HCT116 (cell line): ENCODE results near the gene SF3B1. TPM values are rescaled to one million over a fixed set of nuclear protein-coding genes. Genes with fewer than 3 reads are reported as not detected.

Source experiments
- ATAC-seq: fragments of 200-7000 bp; cut with Tn5 transposase; 2 replicates; pipeline ENCODE4 v1.9.1; 2020; ENCODE audit warnings: mild to moderate bottlenecking, moderate library complexity
- BruUV-seq: library from RNA; stranded (reverse); fragments of 400-500 nt; replicated peaks from 2 replicates; lab custom pipeline; 2021; lab: Mats Ljungman, UMichigan
- CTCF ChIA-PET: fragments of 300-600 bp; sonication (Branson Sonifier 250); formaldehyde crosslinking; loops from one replicate; lab custom pipeline; 2021; ENCODE audit warnings: antibody characterized with exemption; lab: Charles Lee
- POLR2A ChIA-PET: fragments of 300-600, 350-600 bp; sonication (Branson Sonifier 250); formaldehyde crosslinking; loops from one replicate; lab custom pipeline; 2021; ENCODE audit warnings: antibody characterized with exemption; lab: Charles Lee
- RAD21 ChIA-PET, 2 experiments: fragments of 300-600 bp; sonication (Branson Sonifier 250); formaldehyde crosslinking; loops; one replicate each; lab custom pipeline; 2023; ENCODE audit warnings: low total read pairs in 2 of 2; ENCODE audit not compliant: uncharacterized antibody in 2 of 2, unreplicated experiment in 2 of 2, low non-redundant PET in 1 of 2; lab: Charles Lee
- DNase-seq: peaks from one replicate; pipeline ENCODE4 v3.0.0-alpha.2; 2010; ENCODE audit warnings: low read depth, low spot score
- H2AFZ ChIP-seq: fragments of 200-600 bp; shearing (Covaris generic), sonication (generic); 2 replicates; pipeline ENCODE4 v1.6.1; 2017; ENCODE audit warnings: low read depth, mixed run types, mixed read lengths, antibody characterized with exemption, low read length; ENCODE audit not compliant: poor library complexity, severe bottlenecking
- H3K27ac ChIP-seq: 2 replicates; pipeline ENCODE4 v1.5.1; 2012; ENCODE audit warnings: low read depth, low read length
- H3K27me3 ChIP-seq: fragments of 200-600 bp; sonication (generic); 2 replicates; pipeline ENCODE4 v1.6.1; 2016; ENCODE audit warnings: mixed run types, low read length, mixed read lengths; ENCODE audit not compliant: insufficient read depth
- H3K36me3 ChIP-seq, 2 experiments: fragments of 200-500 bp in 1 of 2; fragments of 200-600 bp in 1 of 2; sonication (Bioruptor generic) in 1 of 2; sonication (generic) in 1 of 2; 2 replicates each; pipeline versions ENCODE4 v1.5.1 to v1.6.1; 2014 to 2016; ENCODE audit warnings: low read length in 2 of 2, inconsistent platforms in 1 of 2, mixed read lengths in 1 of 2, mixed run types in 1 of 2; ENCODE audit not compliant: insufficient read depth in 2 of 2, control insufficient read depth in 1 of 2
- H3K4me1 ChIP-seq, 2 experiments: fragments of 200-600 bp in 1 of 2; sonication (generic) in 1 of 2; 2 replicates each; pipeline versions ENCODE4 v1.5.1 to v1.6.1; 2012 to 2017; ENCODE audit warnings: low read length in 2 of 2, inconsistent platforms in 1 of 2, mild to moderate bottlenecking in 1 of 2, mixed read lengths in 1 of 2, mixed run types in 1 of 2, moderate library complexity in 1 of 2; ENCODE audit not compliant: insufficient read depth in 2 of 2, control insufficient read depth in 1 of 2
- H3K4me2 ChIP-seq: fragments of 200-600 bp; sonication (generic); 2 replicates; pipeline ENCODE4 v1.6.1; 2017; ENCODE audit warnings: mixed run types, low read length, mixed read lengths
- H3K4me3 ChIP-seq, 2 experiments: fragments of 200-600 bp in 1 of 2; sonication (generic) in 1 of 2; replicated peaks in 1 of 2; 2 replicates each; pipeline ENCODE4 v1.5.1; 2011 to 2016; ENCODE audit warnings: low read length in 2 of 2, control low read depth in 1 of 2, low read depth in 1 of 2, mild to moderate bottlenecking in 1 of 2, mixed read lengths in 1 of 2, mixed run types in 1 of 2
- H3K79me2 ChIP-seq: fragments of 200-600 bp; sonication (generic); 2 replicates; pipeline ENCODE4 v1.6.1; 2017; ENCODE audit warnings: mild to moderate bottlenecking, mixed run types, low read length, moderate library complexity, mixed read lengths; ENCODE audit not compliant: insufficient read depth
- H3K9ac ChIP-seq: fragments of 200-600 bp; sonication (generic); 2 replicates; pipeline ENCODE4 v1.6.1; 2016; ENCODE audit warnings: low read length, mixed read lengths
- H3K9me2 ChIP-seq: fragments of 200-600 bp; sonication (generic), shearing (Covaris generic); 2 replicates; pipeline ENCODE4 v1.6.1; 2017; ENCODE audit warnings: mixed run types, mild to moderate bottlenecking, moderate library complexity; ENCODE audit not compliant: insufficient read depth
- H3K9me3 ChIP-seq, 2 experiments: fragments of 200-500 bp in 1 of 2; fragments of 200-600 bp in 1 of 2; sonication (Bioruptor generic) in 1 of 2; sonication (generic) in 1 of 2; 2 replicates each; pipeline ENCODE4 v1.6.1; 2014 to 2017; ENCODE audit warnings: low read length in 2 of 2, mixed read lengths in 2 of 2, inconsistent platforms in 1 of 2, low read depth in 1 of 2, mild to moderate bottlenecking in 1 of 2, mixed run types in 1 of 2, moderate library complexity in 1 of 2; ENCODE audit not compliant: control insufficient read depth in 1 of 2, insufficient read depth in 1 of 2
- H4K20me1 ChIP-seq: fragments of 200-600 bp; sonication (generic), shearing (Covaris generic); 2 replicates; pipeline ENCODE4 v1.6.1; 2017; ENCODE audit warnings: mixed run types, mild to moderate bottlenecking, moderate library complexity; ENCODE audit not compliant: insufficient read depth
- CBX3 ChIP-seq: IDR thresholded peaks from 2 replicates; pipeline ENCODE4 v1.6.1; 2012; ENCODE audit warnings: low read depth
- CEBPB ChIP-seq: IDR thresholded peaks from 2 replicates; pipeline ENCODE4 v1.6.1; 2012; ENCODE audit warnings: low read depth
- EGR1 ChIP-seq: IDR thresholded peaks from 2 replicates; pipeline ENCODE4 v1.6.1; 2012; ENCODE audit warnings: low read depth
- ELF1 ChIP-seq: IDR thresholded peaks from 2 replicates; pipeline ENCODE4 v1.6.1; 2012; ENCODE audit warnings: low read depth, borderline replicate concordance
- EZH2phosphoT487 ChIP-seq: fragments of 200-600 bp; IDR thresholded peaks from 2 replicates; pipeline ENCODE4 v1.6.1; 2018; ENCODE audit warnings: antibody characterized with exemption, borderline replicate concordance
- FOSL1 ChIP-seq: IDR thresholded peaks from 2 replicates; pipeline ENCODE4 v1.6.1; 2012; ENCODE audit warnings: low read depth
- POLR2A ChIP-seq: IDR thresholded peaks from 2 replicates; pipeline ENCODE4 v1.7.0; 2011; ENCODE audit warnings: borderline replicate concordance; ENCODE audit not compliant: insufficient read depth, insufficient read length; ENCODE audit errors: extremely low read depth
- YY1 ChIP-seq: IDR thresholded peaks from 2 replicates; pipeline ENCODE4 v1.6.1; 2011; ENCODE audit warnings: low read length, low read depth, moderate library complexity, mild to moderate bottlenecking; ENCODE audit not compliant: insufficient replicate concordance; ENCODE audit errors: extremely low read depth
- intact Hi-C: fragments of 100-400 bp; cut with micrococcal nuclease; formaldehyde crosslinking; loops from 2 replicates; pipeline ENCODE4 v1.10.0; 2022
- total RNA-seq: library from RNA; stranded (reverse); gene quantifications from one replicate; pipeline ENCODE4 v1.2.1, GENCODE V29; 2021; ENCODE audit not compliant: unreplicated experiment
- TF ChIP-seq, protein P1 (sequence below): IDR thresholded peaks from 2 replicates; pipeline ENCODE4 v1.6.1; 2012
- TF ChIP-seq, protein P2 (sequence below): IDR thresholded peaks from 2 replicates; pipeline ENCODE4 v1.6.1; 2011; ENCODE audit warnings: mild to moderate bottlenecking, low read length, moderate library complexity; ENCODE audit not compliant: insufficient replicate concordance; ENCODE audit errors: extremely low read depth

Gene SF3B1
- total RNA-seq, 1 experiment from 2014 or later, result 282 TPM

DNA sequence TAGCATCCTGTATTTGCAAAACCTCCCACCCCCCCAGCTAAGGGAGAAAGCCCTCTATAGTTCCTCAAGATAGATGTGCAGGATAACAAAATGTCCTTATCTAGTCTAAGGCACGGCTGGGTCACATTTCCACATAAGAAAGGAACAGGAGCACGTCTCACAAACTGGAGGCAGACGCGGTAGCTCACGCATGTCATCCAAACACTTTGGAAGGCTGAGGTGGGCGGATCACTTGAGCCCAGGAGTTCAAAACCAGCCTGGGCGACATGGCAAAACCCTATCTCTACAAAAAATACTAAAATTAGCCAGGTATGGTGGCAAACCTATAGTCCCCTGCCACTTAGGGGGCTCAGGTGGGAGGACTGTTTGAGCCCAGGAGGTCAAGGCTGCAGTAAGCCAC, 9.3 kb downstream of the SF3B1 start:
- H3K4me3 ChIP-seq, result no peak overlapping the region
- H3K4me1 ChIP-seq, result no peaks in the 10 kb centered on the region
- DNase-seq, result no peak
- ChIA-PET RAD21 (no interaction called here), POLR2A (interaction anchor here (1.0 kb wide), 1 partner anchor 10 kb away, joined by 3 read pairs; the partner anchor contains the start of gene SF3B1), CTCF (no interaction called here)
- no TSS peak for BruUV-seq
- TF ChIP-seq, protein P1, sequence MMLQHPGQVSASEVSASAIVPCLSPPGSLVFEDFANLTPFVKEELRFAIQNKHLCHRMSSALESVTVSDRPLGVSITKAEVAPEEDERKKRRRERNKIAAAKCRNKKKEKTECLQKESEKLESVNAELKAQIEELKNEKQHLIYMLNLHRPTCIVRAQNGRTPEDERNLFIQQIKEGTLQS, result no peak
- TF ChIP-seq FOSL1 (no peak), EGR1 (no peak), CEBPB (no peak), EZH2phosphoT487 (no peak), CBX3 (no peak)
- H3K36me3 ChIP-seq, result peaks cover 14 to 20% of the 10 kb centered on the region in 2 experiments
- H4K20me1 ChIP-seq, result peaks cover 54% of the 10 kb centered on the region
- intact Hi-C loops, result no loop called here
- no peaks in the 10 kb centered on the region for H3K9me3 ChIP-seq
- no peak for ATAC-seq
- no peak overlapping the region for H3K4me2 ChIP-seq
- peaks cover 100% of the 10 kb centered on the region for H3K79me2 ChIP-seq
- H3K9me2 ChIP-seq, result no peaks in the 10 kb centered on the region
- no peak overlapping the region for H2AFZ ChIP-seq
- no peak overlapping the region for H3K9ac ChIP-seq
- H3K27me3 ChIP-seq, result no peaks in the 10 kb centered on the region
- H3K27ac ChIP-seq, result no peak overlapping the region

- no peak for ATAC-seq
- H3K27me3 ChIP-seq, result no peaks in the 10 kb centered on the region
- ChIA-PET POLR2A (interaction anchor here (0.7 kb wide), 1 partner anchor 10 kb away, joined by 3 read pairs; no protein-coding TSS in a partner anchor), CTCF (no interaction called here), RAD21 (no interaction called here)
- H3K9ac ChIP-seq, result no peak overlapping the region
- H3K9me2 ChIP-seq, result no peaks in the 10 kb centered on the region
- H3K79me2 ChIP-seq, result peaks cover 98% of the 10 kb centered on the region
- no TSS peak for BruUV-seq
- no peak overlapping the region for H3K27ac ChIP-seq
- DNase-seq, result no peak
- H3K4me2 ChIP-seq, result no peak overlapping the region
- H3K4me1 ChIP-seq, result no peaks in the 10 kb centered on the region
- H2AFZ ChIP-seq, result no peak overlapping the region
- TF ChIP-seq, protein P1, result no peak
- TF ChIP-seq, protein P2, sequence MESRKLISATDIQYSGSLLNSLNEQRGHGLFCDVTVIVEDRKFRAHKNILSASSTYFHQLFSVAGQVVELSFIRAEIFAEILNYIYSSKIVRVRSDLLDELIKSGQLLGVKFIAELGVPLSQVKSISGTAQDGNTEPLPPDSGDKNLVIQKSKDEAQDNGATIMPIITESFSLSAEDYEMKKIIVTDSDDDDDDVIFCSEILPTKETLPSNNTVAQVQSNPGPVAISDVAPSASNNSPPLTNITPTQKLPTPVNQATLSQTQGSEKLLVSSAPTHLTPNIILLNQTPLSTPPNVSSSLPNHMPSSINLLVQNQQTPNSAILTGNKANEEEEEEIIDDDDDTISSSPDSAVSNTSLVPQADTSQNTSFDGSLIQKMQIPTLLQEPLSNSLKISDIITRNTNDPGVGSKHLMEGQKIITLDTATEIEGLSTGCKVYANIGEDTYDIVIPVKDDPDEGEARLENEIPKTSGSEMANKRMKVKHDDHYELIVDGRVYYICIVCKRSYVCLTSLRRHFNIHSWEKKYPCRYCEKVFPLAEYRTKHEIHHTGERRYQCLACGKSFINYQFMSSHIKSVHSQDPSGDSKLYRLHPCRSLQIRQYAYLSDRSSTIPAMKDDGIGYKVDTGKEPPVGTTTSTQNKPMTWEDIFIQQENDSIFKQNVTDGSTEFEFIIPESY, result no peak
- TF ChIP-seq ELF1 (no peak), YY1 (no peak), POLR2A (no peak)
- intact Hi-C loops, result no loop called here
- no peaks in the 10 kb centered on the region for H3K9me3 ChIP-seq
- H3K36me3 ChIP-seq, result peaks cover 30 to 33% of the 10 kb centered on the region in 2 experiments
- peaks cover 41% of the 10 kb centered on the region for H4K20me1 ChIP-seq
- H3K4me3 ChIP-seq, result no peak overlapping the region
Measured at GRCh38 chr2:197423307-197423706, 11.5 kb downstream of the SF3B1 start.
